ENCODE measurements around the gene MAN1A1. TPM values are rescaled to one million over a fixed set of nuclear protein-coding genes. Genes with fewer than 3 reads are reported as not detected.
"Not testable (repeated sequence)": the region's sequence is repeated elsewhere in the genome, so short reads cannot be mapped to it uniquely, and the experiment has no call there.

Gene MAN1A1
- total RNA-seq: 17.7 and 18.7 TPM in 2 replicates
- 5.9 TPM for polyA plus RNA-seq (2012)

DNA sequence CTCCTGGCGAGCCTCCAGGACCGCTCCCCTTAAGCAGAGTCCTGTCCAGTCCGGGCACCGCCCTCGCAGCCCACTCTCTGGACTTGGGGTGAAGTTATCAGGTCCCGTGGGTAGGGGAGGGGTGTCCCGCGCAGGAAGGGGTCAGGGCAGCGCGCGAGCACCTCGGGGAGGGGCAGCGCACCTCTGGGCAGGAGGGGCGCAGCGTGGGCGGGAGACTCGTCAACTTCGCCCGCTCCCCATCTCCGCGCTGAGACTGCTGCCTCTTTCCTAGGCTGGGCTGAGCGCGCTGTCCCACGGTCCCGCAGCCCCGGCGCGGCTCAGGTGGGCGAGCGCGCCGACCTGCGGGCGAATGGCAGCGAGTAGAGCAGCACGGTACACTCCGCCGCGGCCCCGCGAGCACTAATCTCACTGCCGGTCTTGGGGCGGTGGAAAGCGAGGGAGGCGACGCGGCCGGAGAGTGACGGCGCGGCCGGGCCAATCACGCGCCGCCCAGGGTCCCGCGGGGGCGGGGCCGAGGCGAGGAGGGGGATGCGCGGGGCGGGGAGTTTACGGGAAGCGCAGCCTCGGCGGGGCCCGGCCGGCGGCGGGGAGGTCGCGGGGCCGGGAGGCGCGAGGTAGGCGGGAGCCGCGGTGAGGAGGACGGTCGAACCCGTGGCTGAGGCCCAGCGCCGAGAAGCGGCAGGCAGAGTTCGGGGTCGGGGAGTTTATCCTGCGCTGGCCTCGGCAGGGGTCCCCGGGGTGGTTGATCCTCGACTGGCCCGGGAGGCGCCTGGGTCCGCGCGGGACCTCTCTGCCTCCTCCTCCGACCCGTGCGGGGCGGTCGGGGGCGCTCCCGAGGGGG is at the start of gene MAN1A1:
Gene MAN1A1, minus strand, starts transcription at position 401 of the 841 bp plus-strand sequence. CDS start 696 bp downstream, outside the sequence.
- DNase-seq (ENCODE audit: low read depth): peak; percentile 91

GRCh38 chr6:119395192-119395591 is 45.6 kb upstream of the MAN1A1 start:
- no peak for DNase-seq (ENCODE audit: low read depth)

DNA sequence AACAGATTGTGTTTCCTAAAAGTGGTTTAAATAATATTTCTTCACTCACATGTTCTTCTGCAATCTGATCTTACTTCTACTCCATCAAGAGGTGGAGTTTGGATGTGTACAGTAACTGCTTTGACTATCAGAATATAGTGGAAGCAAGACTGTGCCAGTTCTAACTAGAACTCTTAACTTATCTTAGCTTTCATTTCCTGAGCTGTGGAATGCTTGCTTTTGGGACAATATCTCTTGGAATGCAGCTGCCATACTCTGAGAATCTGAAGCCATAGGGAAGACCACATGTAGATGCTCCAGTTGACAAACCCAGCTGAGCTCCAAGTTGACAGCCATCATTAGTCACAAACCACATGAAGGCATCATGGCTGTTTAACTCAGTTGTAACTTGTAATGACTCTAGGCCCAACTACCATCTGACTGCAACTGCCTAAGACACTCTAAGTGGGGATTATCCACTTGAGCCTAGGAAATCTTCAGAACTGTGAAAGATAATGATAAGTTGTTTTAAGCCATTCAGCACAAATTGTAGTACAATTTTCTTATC is 40.8 kb upstream of the MAN1A1 start:
- peak; percentile 13 for DNase-seq (ENCODE audit: low read depth)

GRCh38 chr6:119385994-119386393 is 36.4 kb upstream of the MAN1A1 start:
- no peak for DNase-seq (ENCODE audit: low read depth)

DNA sequence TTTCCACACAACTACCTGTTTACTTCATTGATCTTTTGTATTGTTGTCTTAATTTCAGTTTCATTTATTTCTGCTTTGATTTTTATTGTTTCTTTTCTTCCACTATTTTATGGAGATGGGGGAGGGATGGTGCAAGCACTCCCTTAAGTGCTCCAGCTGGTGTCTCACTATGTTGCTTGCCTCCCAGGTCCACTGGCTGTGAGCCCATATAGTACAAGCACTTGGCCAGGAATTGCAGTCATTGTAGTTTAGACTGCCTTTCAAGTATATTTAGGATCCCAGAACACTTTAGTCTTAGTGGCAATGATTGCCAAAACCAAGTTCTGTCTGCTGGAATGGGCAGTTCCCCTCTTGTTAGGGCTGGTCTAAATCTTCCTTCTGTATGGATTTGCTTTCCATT is 34.9 kb upstream of the MAN1A1 start:
- DNase-seq (ENCODE audit: low read depth): no peak

DNA sequence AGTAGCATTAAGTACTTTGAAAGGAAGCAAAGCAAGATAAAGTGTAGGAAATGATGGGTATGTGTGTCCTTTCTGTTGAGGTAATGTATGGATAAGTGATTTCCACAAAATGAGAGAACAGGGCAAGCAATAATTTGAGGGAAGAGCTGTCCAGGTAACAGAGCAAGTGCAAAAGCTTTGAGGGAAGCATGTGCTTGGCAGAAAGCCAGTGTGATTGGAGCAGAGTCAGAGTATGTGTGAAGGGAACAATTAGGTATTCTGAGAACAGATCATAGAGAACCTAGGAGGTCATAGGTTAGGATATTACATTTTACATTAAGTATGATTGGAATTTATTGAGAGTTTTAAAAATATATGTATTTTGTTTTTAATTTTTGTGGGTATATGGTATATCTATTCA is 30.2 kb upstream of the MAN1A1 start:
- no peak for DNase-seq (ENCODE audit: low read depth)

DNA sequence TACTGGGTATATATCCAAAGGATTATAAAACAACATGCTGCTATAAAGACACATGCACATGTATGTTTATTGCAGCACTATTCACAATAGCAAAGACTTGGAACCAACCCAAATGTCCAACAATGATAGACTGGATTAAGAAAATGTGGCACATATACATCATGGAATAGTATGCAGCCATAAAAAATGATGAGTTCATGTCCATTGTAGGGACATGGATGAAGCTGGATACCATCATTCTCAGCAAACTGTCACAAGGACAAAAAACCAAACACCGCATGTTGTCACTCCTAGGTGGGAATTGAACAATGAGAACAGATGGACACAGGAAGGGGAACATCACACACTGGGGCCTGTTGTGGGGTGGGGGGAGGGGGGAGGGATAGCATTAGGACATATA is 27.5 kb upstream of the MAN1A1 start:
- DNase-seq (ENCODE audit: low read depth): not testable (repeated sequence)

- DNase-seq (ENCODE audit: low read depth): no peak
Measured at GRCh38 chr6:119370080-119370479, 20.5 kb upstream of the MAN1A1 start.

DNA sequence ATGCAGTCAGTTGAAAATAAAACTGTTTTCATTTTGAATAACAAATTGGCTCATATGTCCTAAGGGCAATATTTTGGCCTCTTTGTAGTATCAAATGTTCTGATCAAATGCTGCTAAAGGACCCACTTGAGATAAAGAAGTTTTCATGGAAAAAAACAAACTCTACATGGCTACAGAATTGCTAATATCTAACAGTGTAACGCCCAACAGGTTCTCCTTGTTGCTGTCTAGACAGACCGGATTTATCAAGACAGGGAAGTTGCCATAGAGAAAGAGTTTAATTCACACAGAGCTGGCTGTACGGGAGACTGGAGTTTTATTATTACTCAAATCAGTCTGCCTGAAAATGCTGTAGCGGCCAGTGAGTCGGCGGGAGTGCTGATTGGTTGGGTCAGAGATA is 19.4 kb upstream of the MAN1A1 start:
- DNase-seq (ENCODE audit: low read depth): no peak

GRCh38 chr6:119361209-119361608 is 11.6 kb upstream of the MAN1A1 start:
- DNase-seq (ENCODE audit: low read depth): peak; percentile 79

GRCh38 chr6:119360262-119360915 is 10.8 kb upstream of the MAN1A1 start:
- DNase-seq (ENCODE audit: low read depth): no peak

- no peak for DNase-seq (ENCODE audit: low read depth)
Measured at GRCh38 chr6:119355890-119356289, 6.3 kb upstream of the MAN1A1 start.

DNA sequence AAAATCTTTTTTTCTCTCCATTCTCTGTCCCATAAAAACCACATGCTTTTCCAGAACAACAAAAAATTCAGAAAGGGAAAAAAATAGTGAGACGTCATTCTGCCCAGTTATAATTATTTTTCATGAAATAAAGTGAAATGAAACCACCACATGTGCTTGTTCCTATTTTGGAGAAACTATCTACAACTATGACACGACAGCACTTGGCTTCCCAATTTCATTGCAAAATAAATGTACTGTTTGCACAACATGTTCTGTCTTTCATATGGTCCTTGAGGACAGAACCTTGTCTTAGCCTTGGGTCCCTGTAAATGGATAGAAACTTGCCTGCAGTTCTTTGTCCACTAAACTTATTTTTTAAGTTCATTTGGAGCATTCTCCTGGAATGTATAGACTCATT is 5.6 kb upstream of the MAN1A1 start:
- DNase-seq (ENCODE audit: low read depth): no peak

DNA sequence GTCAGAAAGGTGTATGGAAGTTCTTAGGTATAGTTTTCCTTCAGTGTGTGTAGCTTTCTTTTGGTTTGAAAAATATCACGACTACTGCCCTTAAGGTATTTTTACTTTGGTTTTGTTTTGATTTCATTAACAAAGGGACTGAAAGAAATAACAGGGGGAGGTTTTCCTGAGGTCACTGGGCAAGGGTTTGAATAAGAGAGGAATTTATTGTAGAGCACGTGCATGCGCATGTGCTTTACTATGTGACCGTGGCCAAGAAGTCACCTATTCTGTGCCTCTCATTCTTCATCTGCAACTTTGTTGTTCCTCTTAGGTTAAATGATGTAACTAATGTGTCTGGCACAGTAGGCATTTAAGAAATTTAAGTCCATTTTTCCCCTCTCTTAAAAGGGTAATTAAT is 4.1 kb upstream of the MAN1A1 start:
- DNase-seq (ENCODE audit: low read depth): no peak

DNA sequence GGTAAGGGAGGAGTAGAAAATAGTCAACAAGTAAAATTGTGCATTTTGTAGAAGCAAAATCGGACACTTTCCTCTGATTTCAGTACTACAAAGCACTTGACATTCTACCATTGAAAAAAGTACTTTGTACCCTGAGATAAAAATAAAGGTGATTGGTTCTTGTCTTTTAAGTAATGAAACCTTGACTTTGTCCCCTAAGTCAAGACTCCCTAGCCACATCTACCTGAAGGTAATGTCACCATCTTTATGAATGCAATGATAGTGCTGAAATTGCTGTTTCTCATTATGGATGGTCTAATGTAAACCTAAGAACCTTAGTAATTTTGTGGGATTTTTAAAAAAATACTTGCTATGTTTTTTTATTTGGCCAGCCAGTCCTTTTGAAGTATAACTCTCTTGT is 2.4 kb upstream of the MAN1A1 start:
- no peak for DNase-seq (ENCODE audit: low read depth)

DNA sequence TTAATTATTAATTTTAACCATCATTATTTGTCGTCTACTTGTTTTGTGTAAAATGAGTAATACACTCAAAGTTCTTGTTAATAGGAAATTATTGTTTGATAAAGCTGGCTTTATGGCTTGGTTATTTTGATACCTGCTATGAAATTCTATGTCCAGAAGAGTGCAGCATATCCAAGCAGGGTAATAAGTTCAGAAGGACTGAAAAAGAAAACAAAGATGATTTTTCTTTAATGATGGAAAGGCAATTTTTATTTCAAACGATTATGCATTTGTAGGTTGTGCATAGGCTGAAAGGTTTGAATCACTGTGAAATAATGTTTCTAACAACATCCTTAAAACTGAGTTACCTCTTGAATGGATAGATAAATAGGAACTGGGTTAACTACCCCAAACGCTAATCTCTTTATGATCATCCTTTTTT is 1.4 kb upstream of the MAN1A1 start:
- DNase-seq (ENCODE audit: low read depth): peak; percentile 62

DNA sequence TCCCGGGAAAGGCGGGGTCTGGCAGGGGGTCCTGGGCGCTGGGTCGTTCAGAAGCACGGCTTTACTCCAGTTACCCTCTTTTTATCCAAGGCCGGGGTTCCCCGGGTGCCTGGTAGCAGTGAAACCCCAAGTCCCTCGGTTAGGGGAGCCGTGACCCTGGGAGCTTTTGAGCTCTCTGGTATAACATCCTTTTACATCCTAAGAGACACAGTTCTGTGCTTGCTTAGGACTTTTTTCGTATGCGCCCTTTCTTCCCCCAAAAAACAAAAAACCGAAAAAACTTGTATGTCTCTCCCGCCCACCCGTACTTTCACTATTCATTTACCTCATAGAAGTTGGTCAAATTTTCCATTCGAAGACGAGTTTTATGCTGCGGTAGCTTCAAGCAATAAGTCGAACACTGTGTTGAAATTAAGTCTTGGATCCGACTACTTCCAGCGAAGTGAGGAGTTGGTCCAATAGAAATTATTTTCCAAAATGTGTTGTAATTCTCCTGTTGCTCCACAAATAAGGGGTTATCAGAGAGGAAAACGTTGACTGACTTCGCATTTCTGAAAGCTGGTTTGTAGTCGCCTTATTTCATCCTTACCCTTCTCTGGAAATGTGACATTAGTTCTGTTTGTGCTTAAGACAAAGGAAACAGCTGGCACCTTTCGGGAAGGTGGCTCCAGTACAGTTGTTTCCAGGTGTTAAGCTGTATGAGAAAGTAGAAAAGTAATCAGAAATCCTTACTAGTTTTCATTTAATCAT is 816 bp upstream of the MAN1A1 start:
- peak; percentile 57 for DNase-seq (ENCODE audit: low read depth)

DNA sequence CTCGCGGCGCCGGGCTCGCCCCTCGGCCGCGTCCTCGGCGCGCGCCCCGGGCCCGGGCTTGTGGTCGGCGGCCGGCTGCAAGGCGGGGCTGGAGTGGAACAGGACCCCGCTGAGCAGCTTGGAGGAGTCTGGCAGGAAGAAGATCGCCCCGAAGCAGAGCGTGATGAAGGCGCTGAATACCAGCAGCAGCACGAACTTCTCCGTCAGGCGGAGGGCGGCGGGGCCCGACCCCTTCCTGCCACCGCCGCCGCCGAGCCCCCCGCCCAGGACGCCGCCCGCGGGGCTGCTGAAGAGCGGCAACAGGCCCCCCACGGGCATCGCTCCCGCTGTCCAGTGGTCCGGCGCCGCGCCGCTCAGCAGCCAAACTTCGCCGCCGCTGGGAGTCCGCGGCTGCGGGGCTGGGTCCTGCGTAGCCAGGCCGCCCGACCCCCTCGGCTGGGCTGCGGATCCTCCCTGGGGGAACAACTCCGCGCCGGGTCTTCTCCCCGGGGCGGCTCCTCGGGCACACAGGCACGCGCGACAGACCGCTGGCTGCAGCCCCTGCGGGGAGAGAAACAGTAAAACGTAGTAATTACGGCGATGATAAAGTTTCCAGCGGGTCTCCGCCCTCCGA is 707 bp downstream of the MAN1A1 start:
- no peak for DNase-seq (ENCODE audit: low read depth)

- DNase-seq (ENCODE audit: low read depth): peak; percentile 32
Measured at GRCh38 chr6:119348096-119348747, 1.3 kb downstream of the MAN1A1 start.

- no peak for DNase-seq (ENCODE audit: low read depth)
Measured at GRCh38 chr6:119347466-119348095, 2.0 kb downstream of the MAN1A1 start.
